GM10266 (cell line): ENCODE results near the gene CLCN7.
A peak's percentile ranks its signal among the peaks of the same experiment; 100 is the strongest.

Experiments
- DNase-seq: peaks from one replicate; pipeline ENCODE4 v3.0.0; 2012; ENCODE audit errors: extremely low spot score
- CTCF ChIP-seq: IDR thresholded peaks from 2 replicates; pipeline ENCODE4 v1.5.1; 2012; ENCODE audit warnings: mild to moderate bottlenecking, low read depth; ENCODE audit not compliant: control insufficient read depth, insufficient read depth; ENCODE audit errors: missing control alignments

Gene CLCN7

GRCh38 chr16:1474796-1475551 lies at the start of gene CLCN7:
Gene CLCN7 (minus strand): TSS chr16:1475028. CDS start chr16:1474974, 54 bp downstream.
- DNase-seq = peak; percentile 99
- TF ChIP-seq CTCF = no peak

GRCh38 chr16:1524366-1524765 lies 49.5 kb upstream of the CLCN7 start:
- DNase-seq = no peak
- no peak for TF ChIP-seq CTCF

- no peak for TF ChIP-seq CTCF
- no peak for DNase-seq
Measured at GRCh38 chr16:1523581-1524245, 48.9 kb upstream of the CLCN7 start.

- no peak for TF ChIP-seq CTCF
- DNase-seq = no peak
Measured at GRCh38 chr16:1520461-1520860, 45.6 kb upstream of the CLCN7 start.

GRCh38 chr16:1519831-1520230 lies 45.0 kb upstream of the CLCN7 start:
- TF ChIP-seq CTCF = no peak

GRCh38 chr16:1518626-1519135 lies 43.9 kb upstream of the CLCN7 start:
- no peak for DNase-seq
- TF ChIP-seq CTCF = no peak

More at GRCh38 chr16:1519831-1520230, 45.0 kb upstream of the CLCN7 start:
- DNase-seq = no peak

- DNase-seq = no peak
- TF ChIP-seq CTCF = no peak
Measured at GRCh38 chr16:1514507-1514906, 39.7 kb upstream of the CLCN7 start.
